H1 (cell line): ENCODE data around the gene ZPR1.

Experiments used
- CEBPB ChIP-seq: IDR thresholded peaks from 2 replicates; pipeline ENCODE4 v1.6.1; 2012; ENCODE audit warnings: low read depth, low read length
- EP300 ChIP-seq, 2 experiments: IDR thresholded peaks; 1 replicate in 1 of 2; 2 replicates in 1 of 2; pipeline ENCODE4 v1.6.1; 2011 to 2012; ENCODE audit warnings: low read depth in 2 of 2, low read length in 2 of 2, mild to moderate bottlenecking in 2 of 2, borderline replicate concordance in 1 of 2, inconsistent platforms in 1 of 2, moderate library complexity in 1 of 2
- FOSL1 ChIP-seq: IDR thresholded peaks from 2 replicates; pipeline ENCODE4 v1.6.1; 2011; ENCODE audit warnings: mild to moderate bottlenecking, low read depth, low read length, moderate library complexity; ENCODE audit not compliant: insufficient read depth
- POLR2A ChIP-seq, 2 experiments: IDR thresholded peaks; 1 replicate in 1 of 2; 2 replicates in 1 of 2; pipeline ENCODE4 v1.6.1; 2011; ENCODE audit warnings: low read depth in 2 of 2, low read length in 2 of 2, mild to moderate bottlenecking in 2 of 2; ENCODE audit errors: control extremely low read depth in 1 of 2
- RAD21 ChIP-seq, 2 experiments: IDR thresholded peaks in 1 of 2; conservative IDR thresholded peaks in 1 of 2; 2 replicates each; pipeline ENCODE4 v1.6.1; 2011; ENCODE audit warnings: low read depth in 2 of 2, low read length in 2 of 2, improper control_type of control experiment in 1 of 2, inconsistent platforms in 1 of 2, mild to moderate bottlenecking in 1 of 2, moderate library complexity in 1 of 2
- SIX5 ChIP-seq: IDR thresholded peaks from 2 replicates; pipeline ENCODE4 v1.6.1; 2011; ENCODE audit warnings: mild to moderate bottlenecking, low read depth, low read length
- SUZ12 ChIP-seq: fragments of 200-600 bp; sonication (generic); IDR thresholded peaks from 2 replicates; pipeline ENCODE4 v1.6.1; 2012; ENCODE audit warnings: mild to moderate bottlenecking, inconsistent platforms, low read length, moderate library complexity, mixed read lengths
- TBP ChIP-seq: IDR thresholded peaks from 2 replicates; pipeline ENCODE4 v1.6.1; 2011; ENCODE audit warnings: low read depth, low read length, improper control_type of control experiment
- TF ChIP-seq, protein P1 (sequence below), 3 experiments: IDR thresholded peaks; 1 replicate in 2 of 3; 2 replicates in 1 of 3; pipeline versions ENCODE4 v1.5.1 to v1.6.1; 2011; ENCODE audit warnings: low read length in 3 of 3, mild to moderate bottlenecking in 3 of 3, inconsistent platforms in 2 of 3, low read depth in 1 of 3, moderate library complexity in 1 of 3; ENCODE audit not compliant: insufficient read depth in 1 of 3; ENCODE audit errors: control extremely low read depth in 1 of 3
- TF ChIP-seq, protein P2 (sequence below): IDR thresholded peaks from 2 replicates; pipeline ENCODE4 v1.6.1; 2012; ENCODE audit warnings: inconsistent platforms
- TF ChIP-seq, protein P3 (sequence below): IDR thresholded peaks from 2 replicates; pipeline ENCODE4 v1.6.1; 2012; ENCODE audit warnings: inconsistent platforms
- TF ChIP-seq, protein P4 (sequence below): IDR thresholded peaks from 2 replicates; pipeline ENCODE4 v1.6.1; 2012; ENCODE audit warnings: low read length, inconsistent platforms

DNA sequence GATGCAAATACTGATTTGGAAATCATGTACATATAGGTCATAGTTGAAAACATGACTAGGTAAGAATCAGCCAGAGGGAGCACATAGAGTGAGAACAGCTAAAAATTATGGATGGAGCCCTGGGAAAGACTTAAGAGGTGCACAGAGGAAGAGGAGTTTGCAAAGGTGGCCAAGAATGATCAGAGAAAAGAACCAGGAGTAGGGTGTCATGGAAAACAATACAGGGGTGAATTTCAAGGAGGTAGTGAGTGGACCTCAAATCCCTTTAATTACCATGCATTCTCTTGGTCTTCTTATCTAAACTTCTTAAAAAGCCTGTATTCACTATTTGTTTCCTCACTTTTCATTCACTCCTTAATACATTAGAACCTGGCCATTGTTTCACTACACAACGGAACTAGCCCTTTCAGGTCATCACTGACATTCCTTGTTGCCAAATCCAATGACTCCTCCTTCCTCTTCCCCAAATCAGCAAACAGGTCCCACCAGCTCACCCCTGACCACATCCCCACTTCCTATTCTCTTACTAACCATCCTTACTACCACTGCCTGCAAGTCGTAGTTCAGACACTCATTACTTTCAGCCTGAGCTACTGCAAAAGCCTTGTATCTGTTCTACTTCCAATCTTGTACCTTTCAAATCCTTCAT, 37.6 kb downstream of the ZPR1 start:
- TF ChIP-seq FOSL1, result no peak
- no peak for TF ChIP-seq CEBPB
- TF ChIP-seq POLR2A (IDR thresholded peaks at IDR 0.05; ENCODE audit: control extremely low read depth in 1 of 2, low read depth in 2 of 2, low read length in 2 of 2), result no peak
- TF ChIP-seq, protein P1, sequence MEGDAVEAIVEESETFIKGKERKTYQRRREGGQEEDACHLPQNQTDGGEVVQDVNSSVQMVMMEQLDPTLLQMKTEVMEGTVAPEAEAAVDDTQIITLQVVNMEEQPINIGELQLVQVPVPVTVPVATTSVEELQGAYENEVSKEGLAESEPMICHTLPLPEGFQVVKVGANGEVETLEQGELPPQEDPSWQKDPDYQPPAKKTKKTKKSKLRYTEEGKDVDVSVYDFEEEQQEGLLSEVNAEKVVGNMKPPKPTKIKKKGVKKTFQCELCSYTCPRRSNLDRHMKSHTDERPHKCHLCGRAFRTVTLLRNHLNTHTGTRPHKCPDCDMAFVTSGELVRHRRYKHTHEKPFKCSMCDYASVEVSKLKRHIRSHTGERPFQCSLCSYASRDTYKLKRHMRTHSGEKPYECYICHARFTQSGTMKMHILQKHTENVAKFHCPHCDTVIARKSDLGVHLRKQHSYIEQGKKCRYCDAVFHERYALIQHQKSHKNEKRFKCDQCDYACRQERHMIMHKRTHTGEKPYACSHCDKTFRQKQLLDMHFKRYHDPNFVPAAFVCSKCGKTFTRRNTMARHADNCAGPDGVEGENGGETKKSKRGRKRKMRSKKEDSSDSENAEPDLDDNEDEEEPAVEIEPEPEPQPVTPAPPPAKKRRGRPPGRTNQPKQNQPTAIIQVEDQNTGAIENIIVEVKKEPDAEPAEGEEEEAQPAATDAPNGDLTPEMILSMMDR (IDR thresholded peaks at IDR 0.05; ENCODE audit: control extremely low read depth in 1 of 3, insufficient read depth in 1 of 3, low read depth in 1 of 3, low read length in 3 of 3), result no peak
- no peak for TF ChIP-seq SIX5
- TF ChIP-seq EP300 (IDR thresholded peaks at IDR 0.05; ENCODE audit: borderline replicate concordance in 1 of 2, low read depth in 2 of 2, low read length in 2 of 2), result no peak
- TF ChIP-seq, protein P2, sequence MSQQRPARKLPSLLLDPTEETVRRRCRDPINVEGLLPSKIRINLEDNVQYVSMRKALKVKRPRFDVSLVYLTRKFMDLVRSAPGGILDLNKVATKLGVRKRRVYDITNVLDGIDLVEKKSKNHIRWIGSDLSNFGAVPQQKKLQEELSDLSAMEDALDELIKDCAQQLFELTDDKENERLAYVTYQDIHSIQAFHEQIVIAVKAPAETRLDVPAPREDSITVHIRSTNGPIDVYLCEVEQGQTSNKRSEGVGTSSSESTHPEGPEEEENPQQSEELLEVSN, result no peak
- no peak for TF ChIP-seq RAD21 (IDR thresholded peaks at IDR 0.05 in 1 of 2, conservative IDR thresholded peaks at IDR 0.05 in 1 of 2; ENCODE audit: low read depth in 2 of 2, low read length in 2 of 2)
- TF ChIP-seq, protein P3, sequence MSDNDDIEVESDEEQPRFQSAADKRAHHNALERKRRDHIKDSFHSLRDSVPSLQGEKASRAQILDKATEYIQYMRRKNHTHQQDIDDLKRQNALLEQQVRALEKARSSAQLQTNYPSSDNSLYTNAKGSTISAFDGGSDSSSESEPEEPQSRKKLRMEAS, result no peak
- no peak for TF ChIP-seq SUZ12
- TF ChIP-seq, protein P4, sequence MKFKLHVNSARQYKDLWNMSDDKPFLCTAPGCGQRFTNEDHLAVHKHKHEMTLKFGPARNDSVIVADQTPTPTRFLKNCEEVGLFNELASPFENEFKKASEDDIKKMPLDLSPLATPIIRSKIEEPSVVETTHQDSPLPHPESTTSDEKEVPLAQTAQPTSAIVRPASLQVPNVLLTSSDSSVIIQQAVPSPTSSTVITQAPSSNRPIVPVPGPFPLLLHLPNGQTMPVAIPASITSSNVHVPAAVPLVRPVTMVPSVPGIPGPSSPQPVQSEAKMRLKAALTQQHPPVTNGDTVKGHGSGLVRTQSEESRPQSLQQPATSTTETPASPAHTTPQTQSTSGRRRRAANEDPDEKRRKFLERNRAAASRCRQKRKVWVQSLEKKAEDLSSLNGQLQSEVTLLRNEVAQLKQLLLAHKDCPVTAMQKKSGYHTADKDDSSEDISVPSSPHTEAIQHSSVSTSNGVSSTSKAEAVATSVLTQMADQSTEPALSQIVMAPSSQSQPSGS, result no peak
- no peak for TF ChIP-seq TBP
